AG04449 (cell line): ENCODE results near the gene UBE4B.
"Not testable (repeated sequence)": the region's sequence is repeated elsewhere in the genome, so short reads cannot be mapped to it uniquely, and the experiment has no call there.

Source experiments
- CTCF ChIA-PET: fragments of 350-600 bp; formaldehyde crosslinking; extraction: SDS; loops from one replicate; lab custom pipeline; 2021; ENCODE audit warnings: antibody characterized with exemption; lab: Yijun Ruan, JAX
- POLR2A ChIA-PET: fragments of 400-600, 350-600 bp; formaldehyde crosslinking; extraction: SDS; loops from one replicate; lab custom pipeline; 2020; ENCODE audit warnings: antibody characterized with exemption, inconsistent platforms; lab: Yijun Ruan, JAX
- DNase-seq: peaks from one replicate; pipeline ENCODE4 v3.0.0-alpha.2; 2010; ENCODE audit warnings: low read depth, low spot score
- H3K4me3 ChIP-seq: 2 replicates; pipeline ENCODE4 v1.5.1; 2011; ENCODE audit warnings: low read depth, mild to moderate bottlenecking, control low read depth, low read length
- TF ChIP-seq, protein P1 (sequence below): IDR thresholded peaks from one replicate; pipeline ENCODE4 v1.5.1; 2011; ENCODE audit warnings: mild to moderate bottlenecking, moderate library complexity, low read length, control low read depth, inconsistent platforms; ENCODE audit not compliant: insufficient read depth; ENCODE audit errors: missing control alignments

The UBE4B gene

DNA sequence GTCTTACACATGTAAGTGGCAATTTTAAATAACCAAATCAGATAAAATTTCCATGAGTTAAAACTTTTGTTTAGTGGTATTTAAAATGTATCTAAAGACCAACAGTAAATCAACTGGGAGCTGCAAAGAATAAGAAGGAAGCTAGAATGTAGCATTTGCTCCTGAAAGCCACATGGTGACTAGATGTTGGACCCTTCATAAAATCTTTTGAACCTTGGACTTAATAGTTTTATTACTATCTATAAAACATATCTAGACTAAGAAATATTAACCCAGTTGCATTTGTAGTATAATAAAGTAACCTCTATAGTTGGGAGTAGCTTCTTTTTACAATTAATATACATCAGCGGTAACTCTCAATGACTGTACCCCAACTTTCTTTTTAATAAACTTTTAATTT, 72.1 kb downstream of the UBE4B start:
- H3K4me3 ChIP-seq: no peak overlapping the region
- TF ChIP-seq, protein P1, sequence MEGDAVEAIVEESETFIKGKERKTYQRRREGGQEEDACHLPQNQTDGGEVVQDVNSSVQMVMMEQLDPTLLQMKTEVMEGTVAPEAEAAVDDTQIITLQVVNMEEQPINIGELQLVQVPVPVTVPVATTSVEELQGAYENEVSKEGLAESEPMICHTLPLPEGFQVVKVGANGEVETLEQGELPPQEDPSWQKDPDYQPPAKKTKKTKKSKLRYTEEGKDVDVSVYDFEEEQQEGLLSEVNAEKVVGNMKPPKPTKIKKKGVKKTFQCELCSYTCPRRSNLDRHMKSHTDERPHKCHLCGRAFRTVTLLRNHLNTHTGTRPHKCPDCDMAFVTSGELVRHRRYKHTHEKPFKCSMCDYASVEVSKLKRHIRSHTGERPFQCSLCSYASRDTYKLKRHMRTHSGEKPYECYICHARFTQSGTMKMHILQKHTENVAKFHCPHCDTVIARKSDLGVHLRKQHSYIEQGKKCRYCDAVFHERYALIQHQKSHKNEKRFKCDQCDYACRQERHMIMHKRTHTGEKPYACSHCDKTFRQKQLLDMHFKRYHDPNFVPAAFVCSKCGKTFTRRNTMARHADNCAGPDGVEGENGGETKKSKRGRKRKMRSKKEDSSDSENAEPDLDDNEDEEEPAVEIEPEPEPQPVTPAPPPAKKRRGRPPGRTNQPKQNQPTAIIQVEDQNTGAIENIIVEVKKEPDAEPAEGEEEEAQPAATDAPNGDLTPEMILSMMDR: no peak
- no peak for DNase-seq
- ChIA-PET POLR2A (no interaction called here), CTCF (no interaction called here)

DNA sequence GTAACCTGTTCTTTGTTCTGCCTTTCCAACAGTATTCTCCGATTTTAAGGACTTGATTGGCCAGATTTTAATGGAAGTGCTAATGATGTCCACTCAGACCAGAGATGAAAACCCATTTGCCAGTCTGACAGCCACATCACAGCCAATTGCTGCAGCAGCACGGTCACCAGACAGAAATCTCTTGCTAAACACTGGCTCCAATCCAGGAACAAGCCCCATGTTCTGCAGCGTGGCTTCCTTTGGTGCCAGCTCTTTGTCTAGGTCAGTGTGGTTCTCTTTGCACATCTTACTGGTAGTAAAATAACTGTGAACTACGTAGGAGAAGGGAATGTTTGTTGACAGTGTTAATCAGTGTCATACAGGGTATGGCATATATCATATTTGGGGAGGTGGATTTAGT, 72.7 kb downstream of the UBE4B start:
- POLR2A ChIA-PET: no interaction called here
- TF ChIP-seq, protein P1: no peak
- no peak for DNase-seq
- CTCF ChIA-PET: no interaction called here
- no peak overlapping the region for H3K4me3 ChIP-seq

DNA sequence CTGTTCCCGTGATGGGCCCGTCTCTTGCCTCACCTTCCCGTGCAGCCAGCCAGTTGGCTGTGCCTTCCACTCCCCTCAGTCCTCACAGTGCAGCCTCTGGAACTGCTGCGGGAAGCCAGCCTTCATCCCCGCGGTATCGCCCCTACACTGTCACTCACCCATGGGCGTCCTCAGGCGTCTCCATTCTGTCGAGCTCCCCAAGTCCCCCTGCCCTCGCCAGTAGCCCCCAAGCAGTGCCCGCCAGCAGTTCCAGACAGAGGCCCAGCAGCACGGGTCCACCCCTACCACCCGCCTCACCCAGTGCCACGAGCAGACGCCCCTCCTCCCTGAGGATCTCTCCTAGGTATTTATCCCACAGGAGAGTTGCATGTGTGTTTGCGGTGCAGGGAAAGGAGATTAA, 73.5 kb downstream of the UBE4B start:
- ChIA-PET CTCF (no interaction called here), POLR2A (no interaction called here)
- no peak for DNase-seq
- TF ChIP-seq, protein P1: no peak
- no peak overlapping the region for H3K4me3 ChIP-seq

DNA sequence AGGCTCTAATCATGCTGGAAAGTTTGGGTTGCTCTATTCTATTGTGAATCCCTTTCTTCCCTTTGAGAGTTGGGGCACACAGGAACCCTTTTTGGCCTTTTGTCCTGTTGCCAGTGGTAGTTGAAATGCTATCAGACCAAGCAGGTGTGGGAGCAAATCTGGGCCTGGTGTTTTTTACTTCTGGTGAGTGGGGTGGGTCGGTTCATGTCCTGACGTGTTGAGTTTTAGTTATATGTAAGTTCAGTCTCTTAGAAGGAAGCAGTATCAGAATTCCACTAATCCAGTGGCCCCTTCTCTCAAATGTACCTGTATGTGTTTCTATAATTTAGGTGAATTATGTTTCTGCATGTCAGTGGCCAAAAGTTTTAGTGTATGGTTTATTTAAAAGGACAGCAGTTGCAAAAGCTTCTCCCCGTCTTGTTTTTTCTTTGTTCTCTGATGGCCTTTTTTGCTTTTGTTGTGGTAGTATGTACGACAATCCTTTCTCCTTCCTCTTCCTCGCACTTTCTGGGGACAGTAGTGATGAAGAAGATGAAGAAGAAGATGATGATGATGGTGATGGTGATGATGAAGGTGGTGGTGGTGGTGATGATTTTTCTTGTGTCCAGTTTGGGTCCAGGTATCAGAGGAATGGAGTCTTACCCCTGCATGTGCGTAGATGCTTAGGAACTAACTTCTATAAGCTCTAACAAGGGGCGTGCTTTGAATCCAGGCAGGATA, 74.2 kb downstream of the UBE4B start:
- ChIA-PET CTCF (no interaction called here), POLR2A (no interaction called here)
- DNase-seq: no peak
- TF ChIP-seq, protein P1: no peak
- no peak overlapping the region for H3K4me3 ChIP-seq

DNA sequence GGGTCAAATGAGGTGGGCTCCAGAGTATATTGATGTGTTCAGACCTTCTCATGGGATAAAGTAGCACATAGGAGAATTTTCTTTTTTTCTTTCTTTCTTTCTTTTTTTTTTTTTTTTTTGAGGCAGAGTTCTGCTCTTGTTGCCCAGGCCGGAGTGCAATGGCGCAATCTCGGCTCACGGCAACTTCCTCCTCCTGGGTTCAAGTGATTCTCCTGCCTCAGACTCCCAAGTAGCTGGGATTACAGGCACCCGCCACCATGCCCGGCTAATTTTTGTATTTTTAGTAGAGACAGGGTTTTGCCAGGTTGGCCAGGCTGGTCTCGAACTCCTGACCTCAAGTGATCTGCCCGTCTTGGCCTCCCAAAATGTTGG, 74.7 kb downstream of the UBE4B start:
- POLR2A ChIA-PET, DNase-seq: not testable (repeated sequence)

DNA sequence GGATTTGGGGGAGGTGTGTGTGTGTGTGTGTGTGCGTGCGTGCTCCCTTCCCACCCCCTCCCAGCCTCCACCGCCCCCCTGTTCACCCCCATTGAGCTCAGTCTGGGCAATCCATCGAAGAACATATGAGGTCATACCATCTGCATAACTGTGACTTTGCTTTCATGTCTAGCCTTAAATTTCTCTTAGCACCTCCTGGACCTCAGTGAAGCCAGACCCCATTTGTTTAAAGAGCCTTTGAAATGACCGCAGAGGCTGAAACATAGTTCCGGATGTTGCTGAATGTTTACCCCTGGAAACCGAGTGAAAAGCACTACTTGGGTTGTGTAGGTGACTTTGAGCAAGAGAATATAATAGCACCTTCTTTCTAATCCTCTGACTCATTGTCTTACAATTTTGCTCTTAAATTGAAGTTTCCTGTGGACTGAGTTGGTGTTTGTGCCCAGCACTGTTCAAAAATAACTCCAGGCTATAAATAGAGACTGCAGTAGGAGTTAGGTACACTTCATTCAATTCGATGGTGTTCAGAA, 75.4 kb downstream of the UBE4B start:
- TF ChIP-seq, protein P1: no peak
- peak; percentile 24 for DNase-seq
- ChIA-PET CTCF (no interaction called here), POLR2A (no interaction called here)
- H3K4me3 ChIP-seq: no peak overlapping the region

More for the DNA sequence above, 74.7 kb downstream of the UBE4B start:
- CTCF ChIA-PET, H3K4me3 ChIP-seq: not testable (repeated sequence)
